ENCODE measurements around the gene POLR1A. TPM values are rescaled to one million over a fixed set of nuclear protein-coding genes. Genes with fewer than 3 reads are reported as not detected.
A peak's percentile ranks its signal among the peaks of the same experiment; 100 is the strongest.

Gene POLR1A
- polyA plus RNA-seq (2013, experiment 1 of 2; ENCODE audit: insufficient read length), result 17.7 TPM
- 15.6 TPM for polyA plus RNA-seq (2013, experiment 2 of 2; ENCODE audit: insufficient read length)

GRCh38 chr2:86105252-86105968 lies at the start of gene POLR1A:
POLR1A (minus strand) TSS chr2:86105886; CDS start chr2:86105776, 110 bp downstream.
- peak; percentile 96 for DNase-seq

- no peak for DNase-seq
Measured at GRCh38 chr2:86150502-86150901, 44.8 kb upstream of the POLR1A start.

GRCh38 chr2:86147793-86148192 lies 42.1 kb upstream of the POLR1A start:
- DNase-seq, result no peak

GRCh38 chr2:86143926-86144685 lies 38.4 kb upstream of the POLR1A start:
- no peak for DNase-seq

GRCh38 chr2:86143307-86143706 lies 37.6 kb upstream of the POLR1A start:
- DNase-seq, result no peak

GRCh38 chr2:86142436-86143257 lies 37.0 kb upstream of the POLR1A start:
- DNase-seq, result no peak

GRCh38 chr2:86140969-86141392 lies 35.3 kb upstream of the POLR1A start:
- no peak for DNase-seq

- no peak for DNase-seq
Measured at GRCh38 chr2:86139981-86140380, 34.3 kb upstream of the POLR1A start.

GRCh38 chr2:86138736-86139625 lies 33.3 kb upstream of the POLR1A start:
- no peak for DNase-seq

GRCh38 chr2:86136141-86136540 lies 30.5 kb upstream of the POLR1A start:
- no peak for DNase-seq

GRCh38 chr2:86135653-86136052 lies 30.0 kb upstream of the POLR1A start:
- no peak for DNase-seq

- DNase-seq, result no peak
Measured at GRCh38 chr2:86134709-86135108, 29.0 kb upstream of the POLR1A start.

GRCh38 chr2:86124683-86125082 lies 19.0 kb upstream of the POLR1A start:
- DNase-seq, result no peak

- DNase-seq, result no peak
Measured at GRCh38 chr2:86123328-86123925, 17.7 kb upstream of the POLR1A start.

- DNase-seq, result no peak
Measured at GRCh38 chr2:86118130-86118529, 12.4 kb upstream of the POLR1A start.

- DNase-seq, result no peak
Measured at GRCh38 chr2:86107031-86107430, 1.3 kb upstream of the POLR1A start.

- DNase-seq, result peak; percentile 96
Measured at GRCh38 chr2:86105969-86106945, 571 bp upstream of the POLR1A start, which contains the start of gene PTCD3. PTCD3 (plus strand) TSS chr2:86106235; CDS start chr2:86106248, 13 bp downstream.

GRCh38 chr2:86102157-86102556 lies 3.5 kb downstream of the POLR1A start:
- no peak for DNase-seq

GRCh38 chr2:86097913-86098312 lies 7.8 kb downstream of the POLR1A start:
- DNase-seq, result no peak

Measured in fibroblast of skin of back (primary cell).